ENCODE measurements around the gene PRUNE2.

Gene PRUNE2

DNA sequence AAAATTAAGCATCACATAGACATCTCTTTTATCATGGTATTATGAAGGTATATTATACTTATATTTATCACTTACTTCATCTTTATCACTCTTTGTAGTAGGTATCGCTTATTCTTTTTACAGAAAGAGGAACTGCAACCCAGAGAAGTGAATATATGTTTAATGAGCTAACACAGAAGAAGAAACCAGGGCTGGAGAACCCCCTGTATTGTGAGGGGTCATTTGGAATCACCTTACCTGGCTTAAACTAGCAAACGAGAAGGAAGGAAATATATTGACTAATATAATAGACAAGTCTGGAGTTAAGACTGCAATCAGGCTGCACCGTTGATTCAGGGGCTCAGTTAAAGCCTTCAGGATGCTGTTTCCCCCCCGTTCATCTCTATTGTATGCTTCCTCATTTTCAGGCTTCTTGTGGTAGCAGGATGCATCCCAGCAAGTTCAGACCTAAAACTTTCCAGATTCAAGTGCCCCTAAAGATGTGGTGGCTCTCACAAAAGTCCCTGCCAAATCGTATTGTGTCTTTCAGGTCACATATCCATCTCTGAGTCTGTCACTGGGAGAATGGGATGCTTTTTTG lies 300.5 kb downstream of the PRUNE2 start:
- H3K4me2 ChIP-seq (ENCODE audit: insufficient read depth, low read length), result no peak overlapping the region

DNA sequence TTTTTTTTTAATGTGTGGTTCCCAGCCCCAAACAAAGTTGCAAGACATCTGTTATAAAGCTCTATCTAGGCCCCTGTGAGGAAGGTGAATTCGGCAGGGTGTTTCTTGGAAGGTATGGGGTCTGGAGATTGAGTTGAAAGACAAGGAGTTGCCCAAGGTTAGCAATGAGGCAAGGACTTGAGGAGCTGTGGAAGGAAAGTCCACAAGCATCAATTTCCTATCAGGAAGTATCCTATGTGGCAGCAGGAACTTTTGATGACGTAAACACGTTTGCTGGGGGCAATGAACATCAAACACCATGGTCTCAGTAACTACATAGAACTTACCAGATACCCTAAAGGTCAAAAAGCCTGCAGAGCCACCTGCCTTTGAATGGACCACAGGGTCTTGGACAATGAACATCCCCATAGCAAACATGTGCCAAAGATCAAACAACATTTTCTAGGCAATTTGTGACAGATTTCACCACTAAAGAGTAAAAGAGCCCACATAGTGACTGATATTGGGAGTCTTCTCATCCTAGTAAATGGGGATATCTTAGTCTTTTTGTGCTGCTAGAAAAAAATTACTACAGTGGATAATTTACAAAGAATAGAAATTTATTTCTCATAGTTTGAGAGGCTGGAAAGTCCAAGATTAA lies 301.9 kb downstream of the PRUNE2 start:
- no peaks in the 10 kb centered on the region for H3K36me3 ChIP-seq (ENCODE audit: insufficient read depth, low read length)
- no peaks in the 10 kb centered on the region for H3K79me2 ChIP-seq (ENCODE audit: insufficient read depth, low read length)
- H3K9me3 ChIP-seq (ENCODE audit: insufficient read depth, low read length, severe bottlenecking), result no peaks in the 10 kb centered on the region
- no peaks in the 10 kb centered on the region for H4K20me1 ChIP-seq (ENCODE audit: insufficient read depth, low read length)
- no peak overlapping the region for H3K4me3 ChIP-seq (ENCODE audit: low read depth in 1 of 2, low read length in 2 of 2)
- no peak for TF ChIP-seq EZH2 (IDR thresholded peaks at IDR 0.05; ENCODE audit: borderline replicate concordance, low read depth, low read length, severe bottlenecking)
- TF ChIP-seq, protein P1, sequence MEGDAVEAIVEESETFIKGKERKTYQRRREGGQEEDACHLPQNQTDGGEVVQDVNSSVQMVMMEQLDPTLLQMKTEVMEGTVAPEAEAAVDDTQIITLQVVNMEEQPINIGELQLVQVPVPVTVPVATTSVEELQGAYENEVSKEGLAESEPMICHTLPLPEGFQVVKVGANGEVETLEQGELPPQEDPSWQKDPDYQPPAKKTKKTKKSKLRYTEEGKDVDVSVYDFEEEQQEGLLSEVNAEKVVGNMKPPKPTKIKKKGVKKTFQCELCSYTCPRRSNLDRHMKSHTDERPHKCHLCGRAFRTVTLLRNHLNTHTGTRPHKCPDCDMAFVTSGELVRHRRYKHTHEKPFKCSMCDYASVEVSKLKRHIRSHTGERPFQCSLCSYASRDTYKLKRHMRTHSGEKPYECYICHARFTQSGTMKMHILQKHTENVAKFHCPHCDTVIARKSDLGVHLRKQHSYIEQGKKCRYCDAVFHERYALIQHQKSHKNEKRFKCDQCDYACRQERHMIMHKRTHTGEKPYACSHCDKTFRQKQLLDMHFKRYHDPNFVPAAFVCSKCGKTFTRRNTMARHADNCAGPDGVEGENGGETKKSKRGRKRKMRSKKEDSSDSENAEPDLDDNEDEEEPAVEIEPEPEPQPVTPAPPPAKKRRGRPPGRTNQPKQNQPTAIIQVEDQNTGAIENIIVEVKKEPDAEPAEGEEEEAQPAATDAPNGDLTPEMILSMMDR (IDR thresholded peaks at IDR 0.05; ENCODE audit: borderline replicate concordance, extremely low read depth, low read length, poor library complexity, severe bottlenecking), result no peak
- H3K9ac ChIP-seq (ENCODE audit: low read depth, low read length), result no peak overlapping the region
- no peaks in the 10 kb centered on the region for H3K27me3 ChIP-seq (ENCODE audit: insufficient read depth, low read length, poor library complexity)
- H3K27ac ChIP-seq (ENCODE audit: low read length), result no peak overlapping the region
- no peak overlapping the region for H3K4me2 ChIP-seq (ENCODE audit: insufficient read depth, low read length)
- ATAC-seq (ENCODE audit: insufficient read depth, low read depth) (no peak), DNase-seq (no peak)
- no peak overlapping the region for H2AFZ ChIP-seq (ENCODE audit: low read depth, low read length)
- H3K4me1 ChIP-seq (ENCODE audit: insufficient read depth, low read length), result no peaks in the 10 kb centered on the region

More for the DNA sequence above, 300.5 kb downstream of the PRUNE2 start:
- no peaks in the 10 kb centered on the region for H3K4me1 ChIP-seq (ENCODE audit: insufficient read depth, low read length)
- TF ChIP-seq, protein P1 (IDR thresholded peaks at IDR 0.05; ENCODE audit: borderline replicate concordance, extremely low read depth, low read length, poor library complexity, severe bottlenecking), result no peak
- no peak for TF ChIP-seq EZH2 (IDR thresholded peaks at IDR 0.05; ENCODE audit: borderline replicate concordance, low read depth, low read length, severe bottlenecking)
- H3K36me3 ChIP-seq (ENCODE audit: insufficient read depth, low read length), result no peaks in the 10 kb centered on the region
- no peak overlapping the region for H3K9ac ChIP-seq (ENCODE audit: low read depth, low read length)
- H3K4me3 ChIP-seq (ENCODE audit: low read depth in 1 of 2, low read length in 2 of 2), result no peak overlapping the region
- no peak overlapping the region for H3K27ac ChIP-seq (ENCODE audit: low read length)
- no peaks in the 10 kb centered on the region for H4K20me1 ChIP-seq (ENCODE audit: insufficient read depth, low read length)
- H3K27me3 ChIP-seq (ENCODE audit: insufficient read depth, low read length, poor library complexity), result no peaks in the 10 kb centered on the region
- H3K9me3 ChIP-seq (ENCODE audit: insufficient read depth, low read length, severe bottlenecking), result no peaks in the 10 kb centered on the region
- DNase-seq, result no peak
- H3K79me2 ChIP-seq (ENCODE audit: insufficient read depth, low read length), result no peaks in the 10 kb centered on the region
- no peak for ATAC-seq (ENCODE audit: insufficient read depth, low read depth)
- H2AFZ ChIP-seq (ENCODE audit: low read depth, low read length), result no peak overlapping the region

- Histone ChIP-seq H3K27ac (ENCODE audit: low read length) (no peak overlapping the region), H3K4me3 (ENCODE audit: low read depth in 1 of 2, low read length in 2 of 2) (no peak overlapping the region), H3K79me2 (ENCODE audit: insufficient read depth, low read length) (no peaks in the 10 kb centered on the region), H3K36me3 (ENCODE audit: insufficient read depth, low read length) (no peaks in the 10 kb centered on the region), H2AFZ (ENCODE audit: low read depth, low read length) (no peak overlapping the region), H3K27me3 (ENCODE audit: insufficient read depth, low read length, poor library complexity) (no peaks in the 10 kb centered on the region), H3K9ac (ENCODE audit: low read depth, low read length) (no peak overlapping the region), H3K4me1 (ENCODE audit: insufficient read depth, low read length) (no peaks in the 10 kb centered on the region), H3K4me2 (ENCODE audit: insufficient read depth, low read length) (no peak overlapping the region), H3K9me3 (ENCODE audit: insufficient read depth, low read length, severe bottlenecking) (no peaks in the 10 kb centered on the region), H4K20me1 (ENCODE audit: insufficient read depth, low read length) (no peaks in the 10 kb centered on the region)
- ATAC-seq (ENCODE audit: insufficient read depth, low read depth) (no peak), DNase-seq (no peak)
- TF ChIP-seq, protein P1 (IDR thresholded peaks at IDR 0.05; ENCODE audit: borderline replicate concordance, extremely low read depth, low read length, poor library complexity, severe bottlenecking), result no peak
- TF ChIP-seq EZH2 (IDR thresholded peaks at IDR 0.05; ENCODE audit: borderline replicate concordance, low read depth, low read length, severe bottlenecking), result no peak
Observed at GRCh38 chr9:76603448-76603895, 302.4 kb downstream of the PRUNE2 start.
